GM12878 (cell line): Measurements from ENCODE around the gene MBNL3. TPM values are rescaled to one million over a fixed set of nuclear protein-coding genes. Genes with fewer than 3 reads are reported as not detected.

Source experiments
- ASH2L ChIP-seq: fragments of 300-600, 200-600 bp; sonication (generic); IDR thresholded peaks from 2 replicates; pipeline ENCODE4 v1.6.1; 2017; ENCODE audit warnings: low read depth, mild to moderate bottlenecking, borderline replicate concordance
- CHD2 ChIP-seq: IDR thresholded peaks from 2 replicates; pipeline ENCODE4 v1.6.1; 2011; ENCODE audit warnings: low read depth, low read length, improper control_type of control experiment, borderline replicate concordance
- CREM ChIP-seq: IDR thresholded peaks from 2 replicates; pipeline ENCODE4 v1.6.1; 2014; ENCODE audit warnings: antibody characterized with exemption, low read depth
- IRF3 ChIP-seq: fragments of 450-650 bp; IDR thresholded peaks from 2 replicates; pipeline ENCODE4 v1.6.1; 2014; ENCODE audit warnings: mild to moderate bottlenecking
- MEF2B ChIP-seq: fragments of 450-650 bp; IDR thresholded peaks from 2 replicates; pipeline ENCODE4 v1.6.1; 2018; ENCODE audit warnings: mild to moderate bottlenecking, moderate library complexity; ENCODE audit not compliant: partially characterized antibody, poor library complexity, severe bottlenecking
- MXI1 ChIP-seq: fragments of 150-350 bp; IDR thresholded peaks from 2 replicates; pipeline ENCODE4 v1.6.1; 2011; ENCODE audit warnings: low read depth, mild to moderate bottlenecking, inconsistent platforms, low read length, improper control_type of control experiment
- RAD51 ChIP-seq: fragments of 450-650 bp; IDR thresholded peaks from 2 replicates; pipeline ENCODE4 v1.6.1; 2016; ENCODE audit warnings: moderate library complexity, mild to moderate bottlenecking, inconsistent platforms
- REST ChIP-seq: IDR thresholded peaks from 2 replicates; pipeline ENCODE4 v1.6.1; 2012; ENCODE audit warnings: mild to moderate bottlenecking, low read depth, low read length
- SIX5 ChIP-seq: IDR thresholded peaks from 2 replicates; pipeline ENCODE4 v1.6.1; 2011; ENCODE audit warnings: mild to moderate bottlenecking, low read depth, low read length, moderate library complexity; ENCODE audit not compliant: severe bottlenecking
- TARDBP ChIP-seq: IDR thresholded peaks from 2 replicates; pipeline ENCODE4 v1.6.1; 2016; ENCODE audit warnings: borderline replicate concordance
- polyA plus RNA-seq, 11 experiments: library from polyadenylated mRNA; depleted of rRNA in 4 of 11; unstranded in 6 of 11; stranded (reverse) in 5 of 11; fragments of >200 nt; fragmentation: Nextera tagmentation in 4 of 11; fragmentation: Illumina TruSeq in 1 of 11; extraction: Ambion mirVana in 4 of 11; extraction: Trizol in 1 of 11; gene quantifications; 1 replicate in 1 of 11; 2 replicates in 10 of 11; pipeline versions ENCODE4 v1.2.1 to v1.2.3, GENCODE V29; 2011 to 2016; ENCODE audit warnings: inconsistent platforms in 2 of 11, missing spikeins in 2 of 11, low read depth in 1 of 11
- total RNA-seq, 4 experiments: library from RNA; depleted of rRNA in 3 of 4; stranded (reverse); fragments of >200 nt in 3 of 4; fragmentation: Illumina TruSeq in 1 of 4; extraction: Trizol in 1 of 4; gene quantifications; 2 replicates each; pipeline versions ENCODE4 v1.2.1 to v1.2.3, GENCODE V29; 2013 to 2021

MBNL3 gene
- total and polyA plus RNA-seq, 10 of the 15 experiments (the other 5 are each of a cell fraction or from before 2014, with no cell fraction given), result 3.4 to 33.1 (median 12.6) TPM

GRCh38 chrX:132369617-132370326 lies 119.1 kb downstream of the MBNL3 start (continued):
- no peak for TF ChIP-seq TARDBP
- TF ChIP-seq MXI1, result no peak
- TF ChIP-seq CHD2, result no peak
- TF ChIP-seq REST, result no peak
- no peak for TF ChIP-seq CREM
- no peak for TF ChIP-seq SIX5
- no peak for TF ChIP-seq ASH2L
- no peak for TF ChIP-seq RAD51
- no peak for TF ChIP-seq MEF2B
- no peak for TF ChIP-seq IRF3
